Ovary (tissue), 3 donors: Measurements from ENCODE around the gene TMEM61.

Experiments
- POLR2A ChIP-seq: fragments of 450-650 bp; IDR thresholded peaks from one replicate; pipeline ENCODE4 v1.6.1; 2017; ENCODE audit warnings: antibody characterized with exemption, mild to moderate bottlenecking, moderate library complexity
- TF ChIP-seq, protein P1 (sequence below), 3 donors: fragments of 450-650 bp in 2 of 3; fragments of 200-600 bp in 1 of 3; IDR thresholded peaks; one replicate each; pipeline versions ENCODE4 v1.5.1 to v1.8.0; 2016 to 2022; ENCODE audit warnings: antibody characterized with exemption in 3 of 3, mild to moderate bottlenecking in 1 of 3
- donor health status: DM: no; HTN: no; CAD: no.

DNA sequence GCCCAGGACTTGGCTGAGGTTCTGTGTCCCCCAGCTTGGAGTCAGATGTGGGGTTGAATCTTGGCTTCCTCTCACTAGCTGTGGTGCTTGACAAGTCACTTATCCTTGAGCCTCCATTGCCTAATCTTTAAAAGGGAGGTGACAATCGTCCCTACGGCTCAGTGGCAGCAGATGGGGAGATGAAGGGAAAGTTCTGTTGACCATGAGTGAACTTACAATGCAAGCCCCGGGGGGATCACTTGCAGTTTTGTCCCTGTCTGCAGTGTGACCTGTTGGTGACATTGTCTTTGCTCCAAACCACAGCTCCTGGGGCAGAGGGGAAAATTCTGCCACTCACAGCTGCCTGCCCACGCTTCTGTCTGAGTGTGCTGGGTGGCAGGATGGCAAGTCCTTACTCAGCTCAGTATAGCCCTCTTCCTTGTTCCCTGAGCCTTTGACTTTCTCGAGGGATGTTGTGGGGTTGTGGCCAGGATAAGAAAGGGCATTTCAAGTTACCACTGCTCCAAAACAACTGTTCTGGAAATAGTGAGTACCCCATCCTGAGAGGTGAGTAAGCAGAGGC lies 60.6 kb downstream of the TMEM61 start:
- TF ChIP-seq, protein P1, sequence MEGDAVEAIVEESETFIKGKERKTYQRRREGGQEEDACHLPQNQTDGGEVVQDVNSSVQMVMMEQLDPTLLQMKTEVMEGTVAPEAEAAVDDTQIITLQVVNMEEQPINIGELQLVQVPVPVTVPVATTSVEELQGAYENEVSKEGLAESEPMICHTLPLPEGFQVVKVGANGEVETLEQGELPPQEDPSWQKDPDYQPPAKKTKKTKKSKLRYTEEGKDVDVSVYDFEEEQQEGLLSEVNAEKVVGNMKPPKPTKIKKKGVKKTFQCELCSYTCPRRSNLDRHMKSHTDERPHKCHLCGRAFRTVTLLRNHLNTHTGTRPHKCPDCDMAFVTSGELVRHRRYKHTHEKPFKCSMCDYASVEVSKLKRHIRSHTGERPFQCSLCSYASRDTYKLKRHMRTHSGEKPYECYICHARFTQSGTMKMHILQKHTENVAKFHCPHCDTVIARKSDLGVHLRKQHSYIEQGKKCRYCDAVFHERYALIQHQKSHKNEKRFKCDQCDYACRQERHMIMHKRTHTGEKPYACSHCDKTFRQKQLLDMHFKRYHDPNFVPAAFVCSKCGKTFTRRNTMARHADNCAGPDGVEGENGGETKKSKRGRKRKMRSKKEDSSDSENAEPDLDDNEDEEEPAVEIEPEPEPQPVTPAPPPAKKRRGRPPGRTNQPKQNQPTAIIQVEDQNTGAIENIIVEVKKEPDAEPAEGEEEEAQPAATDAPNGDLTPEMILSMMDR (IDR thresholded peaks at IDR 0.05) = no peak
- no peak for TF ChIP-seq POLR2A
